ENCODE results near the gene BACH2.

The BACH2 gene

GRCh38 chr6:90177544-90178383, 118.9 kb downstream of the BACH2 start:
- H3K4me3 ChIP-seq (ENCODE audit: low read depth, low read length) = no peak overlapping the region
- TF ChIP-seq CTCF (IDR thresholded peaks at IDR 0.05; ENCODE audit: borderline replicate concordance, insufficient read depth, low read depth, low read length) = no peak

GRCh38 chr6:90175627-90176538, 120.8 kb downstream of the BACH2 start:
- TF ChIP-seq CTCF (IDR thresholded peaks at IDR 0.05; ENCODE audit: borderline replicate concordance, insufficient read depth, low read depth, low read length) = no peak
- H3K4me3 ChIP-seq (ENCODE audit: low read depth, low read length) = no peak overlapping the region

- no peak for TF ChIP-seq CTCF (IDR thresholded peaks at IDR 0.05; ENCODE audit: borderline replicate concordance, insufficient read depth, low read depth, low read length)
- no peak overlapping the region for H3K4me3 ChIP-seq (ENCODE audit: low read depth, low read length)
Measured at GRCh38 chr6:90173262-90173925, 123.2 kb downstream of the BACH2 start.

- H3K4me3 ChIP-seq (ENCODE audit: low read depth, low read length) = no peak overlapping the region
- TF ChIP-seq CTCF (IDR thresholded peaks at IDR 0.05; ENCODE audit: borderline replicate concordance, insufficient read depth, low read depth, low read length) = no peak
Measured at GRCh38 chr6:90170601-90171000, 126.0 kb downstream of the BACH2 start.

GRCh38 chr6:90169374-90169773, 127.3 kb downstream of the BACH2 start:
- no peak for TF ChIP-seq CTCF (IDR thresholded peaks at IDR 0.05; ENCODE audit: borderline replicate concordance, insufficient read depth, low read depth, low read length)

GRCh38 chr6:90168693-90169131, 127.9 kb downstream of the BACH2 start:
- TF ChIP-seq CTCF (IDR thresholded peaks at IDR 0.05; ENCODE audit: borderline replicate concordance, insufficient read depth, low read depth, low read length) = no peak
- no peak overlapping the region for H3K4me3 ChIP-seq (ENCODE audit: low read depth, low read length)

More at GRCh38 chr6:90169374-90169773, 127.3 kb downstream of the BACH2 start:
- H3K4me3 ChIP-seq (ENCODE audit: low read depth, low read length) = no peak overlapping the region

Measured in GM12875 (cell line).